IMR-90 (cell line): ENCODE measurements around the gene HDDC2. TPM values are rescaled to one million over a fixed set of nuclear protein-coding genes. Genes with fewer than 3 reads are reported as not detected.

Source experiments
- ATAC-seq: fragments of 200-7000 bp; cut with Tn5 transposase; 2 replicates; pipeline ENCODE4 v1.9.1; 2020; ENCODE audit warnings: low read depth, mild to moderate bottlenecking, moderate library complexity
- BruUV-seq: library from RNA; stranded (reverse); fragments of 400-500 nt; replicated peaks from 2 replicates; lab custom pipeline; 2021; lab: Mats Ljungman, UMichigan
- CTCF ChIA-PET: fragments of 300-600 bp; formaldehyde crosslinking; extraction: SDS; loops from one replicate; lab custom pipeline; 2021; ENCODE audit warnings: antibody characterized with exemption; lab: Yijun Ruan, JAX
- POLR2A ChIA-PET: fragments of 300-600 bp; sonication (Branson Sonifier 250); formaldehyde crosslinking; loops from one replicate; lab custom pipeline; 2022; ENCODE audit warnings: antibody characterized with exemption; ENCODE audit not compliant: unreplicated experiment; lab: Charles Lee
- DNase-seq: peaks from one replicate; pipeline ENCODE4 v3.0.0; 2013
- H2AFZ ChIP-seq: replicated peaks from 2 replicates; pipeline ENCODE3; 2013; ENCODE audit warnings: low read length, mild to moderate bottlenecking; ENCODE audit not compliant: poor library complexity
- H2AK5ac ChIP-seq: 2 replicates; pipeline ENCODE4 v1.6.1; 2013; ENCODE audit warnings: low read depth, low read length, inconsistent platforms
- H2AK9ac ChIP-seq: replicated peaks from 2 replicates; pipeline ENCODE3; 2013; ENCODE audit warnings: mild to moderate bottlenecking, low read depth, low read length, moderate library complexity; ENCODE audit not compliant: poor library complexity
- H2BK120ac ChIP-seq: 2 replicates; pipeline ENCODE4 v1.6.1; 2013; ENCODE audit warnings: low read depth, low read length, inconsistent platforms
- H2BK15ac ChIP-seq: 3 replicates; pipeline ENCODE4 v1.6.1; 2013; ENCODE audit warnings: low read depth, low read length, inconsistent platforms
- H2BK20ac ChIP-seq: 2 replicates; pipeline ENCODE4 v1.6.1; 2013; ENCODE audit warnings: low read depth, mild to moderate bottlenecking, inconsistent platforms, low read length, moderate library complexity
- H2BK5ac ChIP-seq: 2 replicates; pipeline ENCODE4 v1.6.1; 2013; ENCODE audit warnings: mild to moderate bottlenecking, low read depth, low read length, inconsistent platforms; ENCODE audit not compliant: poor library complexity, severe bottlenecking
- H3K14ac ChIP-seq: replicated peaks from 2 replicates; pipeline ENCODE4 v1.6.1; 2013; ENCODE audit warnings: low read depth, low read length, inconsistent platforms
- H3K18ac ChIP-seq: 2 replicates; pipeline ENCODE4 v1.6.1; 2013; ENCODE audit warnings: low read depth, low read length, control low read depth
- H3K23ac ChIP-seq: 2 replicates; pipeline ENCODE4 v1.6.1; 2013; ENCODE audit warnings: low read depth, low read length, inconsistent platforms
- H3K27ac ChIP-seq: 2 replicates; pipeline ENCODE4 v1.5.1; 2013; ENCODE audit warnings: mild to moderate bottlenecking, control low read depth, low read length; ENCODE audit not compliant: insufficient read depth
- H3K27me3 ChIP-seq: 2 replicates; pipeline ENCODE4 v1.6.1; 2013; ENCODE audit warnings: low read length; ENCODE audit not compliant: control insufficient read depth, insufficient read depth
- H3K36me3 ChIP-seq: 2 replicates; pipeline ENCODE4 v1.6.1; 2013; ENCODE audit warnings: low read length, mixed read lengths; ENCODE audit not compliant: control insufficient read depth, insufficient read depth
- H3K4ac ChIP-seq: 2 replicates; pipeline ENCODE4 v1.6.1; 2013; ENCODE audit warnings: low read depth, low read length, inconsistent platforms
- H3K4me1 ChIP-seq: 2 replicates; pipeline ENCODE4 v1.6.1; 2013; ENCODE audit warnings: low read length, mixed read lengths; ENCODE audit not compliant: control insufficient read depth, insufficient read depth
- H3K4me2 ChIP-seq: 2 replicates; pipeline ENCODE4 v1.6.1; 2013; ENCODE audit warnings: low read depth, mild to moderate bottlenecking, control low read depth, low read length, moderate library complexity
- H3K4me3 ChIP-seq: 2 replicates; pipeline ENCODE4 v1.5.1; 2013; ENCODE audit warnings: low read depth, mild to moderate bottlenecking, control low read depth, low read length, moderate library complexity; ENCODE audit not compliant: insufficient read depth
- H3K56ac ChIP-seq: 2 replicates; pipeline ENCODE4 v1.6.1; 2013; ENCODE audit warnings: low read length, inconsistent platforms; ENCODE audit not compliant: insufficient read depth; ENCODE audit errors: extremely low read depth
- H3K79me1 ChIP-seq, 2 experiments: 2 replicates each; pipeline ENCODE4 v1.6.1; 2013; ENCODE audit warnings: low read length in 2 of 2, inconsistent platforms in 1 of 2, low read depth in 1 of 2
- H3K9ac ChIP-seq: 2 replicates; pipeline ENCODE4 v1.6.1; 2013; ENCODE audit warnings: low read depth, low read length, control low read depth
- H3K9me1 ChIP-seq: 2 replicates; pipeline ENCODE4 v1.6.1; 2013; ENCODE audit warnings: low read length, inconsistent platforms; ENCODE audit not compliant: insufficient read depth
- H3K9me3 ChIP-seq: 2 replicates; pipeline ENCODE4 v1.6.1; 2013; ENCODE audit warnings: low read length; ENCODE audit not compliant: control insufficient read depth, insufficient read depth
- H4K20me1 ChIP-seq: 2 replicates; pipeline ENCODE4 v1.6.1; 2013; ENCODE audit warnings: low read length, inconsistent platforms; ENCODE audit not compliant: insufficient read depth
- H4K5ac ChIP-seq: 2 replicates; pipeline ENCODE4 v1.6.1; 2013; ENCODE audit warnings: mild to moderate bottlenecking, low read depth, low read length, control low read depth
- H4K8ac ChIP-seq, 2 experiments: 2 replicates each; pipeline ENCODE4 v1.6.1; 2013; ENCODE audit warnings: low read depth in 2 of 2, low read length in 2 of 2, control low read depth in 1 of 2, inconsistent platforms in 1 of 2
- H4K91ac ChIP-seq: 2 replicates; pipeline ENCODE4 v1.6.1; 2013; ENCODE audit warnings: low read depth, low read length, inconsistent platforms; ENCODE audit not compliant: insufficient read depth
- BHLHE40 ChIP-seq: fragments of 150-350 bp; IDR thresholded peaks from 2 replicates; pipeline ENCODE4 v1.6.1; 2016; ENCODE audit warnings: mild to moderate bottlenecking, low read depth, low read length
- CEBPB ChIP-seq: IDR thresholded peaks from 2 replicates; pipeline ENCODE4 v1.6.1; 2012; ENCODE audit warnings: low read depth, low read length, improper control_type of control experiment
- CHD1 ChIP-seq: IDR thresholded peaks from 2 replicates; pipeline ENCODE4 v1.6.1; 2012; ENCODE audit warnings: low read depth, low read length, improper control_type of control experiment
- CTCF ChIP-seq: conservative IDR thresholded peaks from 2 replicates; pipeline ENCODE4 v1.5.1; 2012; ENCODE audit warnings: mild to moderate bottlenecking, low read depth, low read length, improper control_type of control experiment
- ELK1 ChIP-seq: fragments of 150-350 bp; IDR thresholded peaks from 2 replicates; pipeline ENCODE4 v1.6.1; 2016; ENCODE audit warnings: low read depth, mild to moderate bottlenecking, low read length, moderate library complexity, borderline replicate concordance
- FOS ChIP-seq: fragments of 150-350 bp; IDR thresholded peaks from 2 replicates; pipeline ENCODE4 v1.6.1; 2016; ENCODE audit warnings: low read depth, low read length
- MAFK ChIP-seq: IDR thresholded peaks from 2 replicates; pipeline ENCODE4 v1.6.1; 2012; ENCODE audit warnings: low read depth, low read length, improper control_type of control experiment
- MAZ ChIP-seq: IDR thresholded peaks from 2 replicates; pipeline ENCODE4 v1.6.1; 2012; ENCODE audit warnings: low read depth, mild to moderate bottlenecking, low read length, improper control_type of control experiment, moderate library complexity, borderline replicate concordance
- MXI1 ChIP-seq: IDR thresholded peaks from 2 replicates; pipeline ENCODE4 v1.6.1; 2012; ENCODE audit warnings: low read depth, mild to moderate bottlenecking, low read length, moderate library complexity, borderline replicate concordance
- NFE2L2 ChIP-seq: fragments of 150-350 bp; IDR thresholded peaks from 2 replicates; pipeline ENCODE4 v1.6.1; 2016; ENCODE audit warnings: low read depth, mild to moderate bottlenecking, low read length
- POLR2A ChIP-seq: IDR thresholded peaks from 2 replicates; pipeline ENCODE4 v1.6.1; 2012; ENCODE audit warnings: mild to moderate bottlenecking, low read depth, low read length
- RAD21 ChIP-seq: IDR thresholded peaks from 2 replicates; pipeline ENCODE4 v1.6.1; 2012; ENCODE audit warnings: low read length, improper control_type of control experiment
- RCOR1 ChIP-seq: IDR thresholded peaks from 2 replicates; pipeline ENCODE4 v1.6.1; 2012; ENCODE audit warnings: mild to moderate bottlenecking, low read length, improper control_type of control experiment; ENCODE audit not compliant: insufficient replicate concordance
- RFX5 ChIP-seq: IDR thresholded peaks from 2 replicates; pipeline ENCODE4 v1.8.0; 2012; ENCODE audit warnings: low read depth, mild to moderate bottlenecking, low read length, moderate library complexity
- SMC3 ChIP-seq: fragments of 150-350 bp; IDR thresholded peaks from 2 replicates; pipeline ENCODE4 v1.6.1; 2016; ENCODE audit warnings: low read depth, mild to moderate bottlenecking, antibody characterized with exemption, low read length, moderate library complexity
- USF2 ChIP-seq: fragments of 150-350 bp; IDR thresholded peaks from 2 replicates; pipeline ENCODE4 v1.6.1; 2017; ENCODE audit warnings: mild to moderate bottlenecking, antibody characterized with exemption, low read length, low read depth
- WGBS, 2 experiments: methylation state at CpG; one replicate each; pipeline versions ENCODE4 v1.1.5 to v1.1.7; 2013; ENCODE audit warnings: missing lambda C conversion rate in 2 of 2; ENCODE audit not compliant: insufficient read length in 1 of 2; ENCODE audit errors: extremely low coverage in 2 of 2; 5-methylcytosine and 5-hydroxymethylcytosine counted together
- dilution Hi-C: fragments of 300-500 bp; cut with HindIII; formaldehyde crosslinking; loops from one replicate; pipeline ENCODE4 v1.14.3; 2018; ENCODE audit warnings: low sequenced_read_pairs; ENCODE audit not compliant: unreplicated experiment
- in situ Hi-C: fragments of 300-500 bp; cut with MboI; formaldehyde crosslinking; loops from 3 replicates; pipeline ENCODE4 v1.14.3; 2019; ENCODE audit warnings: low sequenced_read_pairs, inconsistent platforms, mixed read lengths
- intact Hi-C: fragments of 100-400 bp; cut with micrococcal nuclease; formaldehyde crosslinking; loops from 2 replicates; pipeline ENCODE4 v1.10.0; 2022
- polyA plus RNA-seq, 3 experiments: library from polyadenylated mRNA; depleted of rRNA; stranded (reverse); fragments of >200 nt; gene quantifications; 2 replicates each; pipeline ENCODE4 v1.2.3, GENCODE V29; 2012; ENCODE audit warnings: low replicate concordance in 1 of 3
- total RNA-seq: library from RNA; depleted of rRNA; stranded (reverse); fragments of >200 nt; gene quantifications from 2 replicates; pipeline ENCODE4 v1.2.3, GENCODE V29; 2012

The HDDC2 gene
- total and polyA plus RNA-seq, 2 of the 4 experiments (the other 2 are of a cell fraction), result 40.9 to 68.6 TPM

- Histone ChIP-seq H3K23ac (no peak overlapping the region), H2AFZ (no peak overlapping the region), H2AK5ac (no peak overlapping the region), H3K56ac (no peak overlapping the region), H3K4ac (no peak overlapping the region), H2BK20ac (no peak overlapping the region), H4K5ac (no peak overlapping the region), H3K36me3 (peaks cover 27% of the 10 kb centered on the region), H2BK5ac (no peak overlapping the region), H2AK9ac (no peak overlapping the region), H3K27me3 (no peaks in the 10 kb centered on the region), H4K8ac (no peak overlapping the region), H3K18ac (no peak overlapping the region), H4K20me1 (no peaks in the 10 kb centered on the region), H3K9me3 (no peaks in the 10 kb centered on the region), H3K27ac (no peak overlapping the region), H3K9me1 (peaks cover 4% of the 10 kb centered on the region; the same call in 1 of the 2 replicates), H3K4me2 (no peak overlapping the region), H3K9ac (no peak overlapping the region), H3K14ac (no peak overlapping the region), H3K79me1 (peaks cover 17 to 21% of the 10 kb centered on the region in 2 experiments; a peak in 3 of 4 replicates), H4K91ac (no peak overlapping the region), H2BK120ac (no peak overlapping the region), H2BK15ac (no peak overlapping the region), H3K4me1 (0 out of 2 replicates have a peak, but pooled peaks cover 2% of the 10 kb centered on the region), H3K4me3 (no peak overlapping the region)
- ATAC-seq (no peak), DNase-seq (no peak)
- TF ChIP-seq BHLHE40 (no peak), CHD1 (no peak), USF2 (no peak), MAZ (no peak), MAFK (no peak), SMC3 (no peak), FOS (no peak), NFE2L2 (no peak), CTCF (no peak), ELK1 (no peak), RFX5 (no peak), RCOR1 (no peak), POLR2A (no peak), RAD21 (no peak), MXI1 (no peak), CEBPB (no peak)
- dilution Hi-C loops (no loop called here), intact Hi-C loops (no loop called here), in situ Hi-C loops (no loop called here)
- WGBS, 2 experiments, result no CpG with 5 or more reads among the region's 1 CpG
- CTCF ChIA-PET, result no interaction called here
- POLR2A ChIA-PET, result no interaction called here
- BruUV-seq, result no TSS peak
Observed at GRCh38 chr6:125294036-125294435, 7.7 kb downstream of the HDDC2 start.
